HG02852 (cell line): Measurements from ENCODE around the gene C1orf87.

ENCODE experiments used
- ATAC-seq: cut with Tn5 transposase; IDR thresholded peaks from one replicate; pipeline ENCODE4 v1.9.1; 2021; ENCODE audit warnings: mild to moderate bottlenecking, moderate library complexity; ENCODE audit not compliant: unreplicated experiment

Gene C1orf87

GRCh38 chr1:60065199-60065598 is 8.4 kb downstream of the C1orf87 start:
- no peak for ATAC-seq

- ATAC-seq: no peak
Observed at GRCh38 chr1:60063561-60063960, 10.0 kb downstream of the C1orf87 start.

- no peak for ATAC-seq
Observed at GRCh38 chr1:60059468-60059867, 14.1 kb downstream of the C1orf87 start.

GRCh38 chr1:60055336-60055735 is 18.2 kb downstream of the C1orf87 start:
- no peak for ATAC-seq

GRCh38 chr1:60054374-60054773 is 19.2 kb downstream of the C1orf87 start:
- ATAC-seq: no peak

GRCh38 chr1:60052601-60053000 is 21.0 kb downstream of the C1orf87 start:
- no peak for ATAC-seq

- no peak for ATAC-seq
Observed at GRCh38 chr1:60051191-60051590, 22.4 kb downstream of the C1orf87 start.

GRCh38 chr1:60049188-60049587 is 24.4 kb downstream of the C1orf87 start:
- no peak for ATAC-seq

GRCh38 chr1:60044881-60045280 is 28.7 kb downstream of the C1orf87 start:
- ATAC-seq: no peak

- no peak for ATAC-seq
Observed at GRCh38 chr1:60041783-60042182, 31.8 kb downstream of the C1orf87 start.

GRCh38 chr1:60037669-60038068 is 35.9 kb downstream of the C1orf87 start:
- no peak for ATAC-seq

GRCh38 chr1:60036856-60037460 is 36.6 kb downstream of the C1orf87 start:
- ATAC-seq: no peak

GRCh38 chr1:60035921-60036320 is 37.6 kb downstream of the C1orf87 start:
- no peak for ATAC-seq

GRCh38 chr1:60034999-60035398 is 38.6 kb downstream of the C1orf87 start:
- ATAC-seq: no peak

GRCh38 chr1:60033066-60033465 is 40.5 kb downstream of the C1orf87 start:
- ATAC-seq: no peak

GRCh38 chr1:60031146-60031545 is 42.4 kb downstream of the C1orf87 start:
- no peak for ATAC-seq

- no peak for ATAC-seq
Observed at GRCh38 chr1:60025552-60025951, 48.0 kb downstream of the C1orf87 start.

- ATAC-seq: no peak
Observed at GRCh38 chr1:60017508-60018205, 55.9 kb downstream of the C1orf87 start.

GRCh38 chr1:60010690-60011089 is 62.9 kb downstream of the C1orf87 start:
- ATAC-seq: no peak

- no peak for ATAC-seq
Observed at GRCh38 chr1:60008500-60008899, 65.1 kb downstream of the C1orf87 start.

- no peak for ATAC-seq
Observed at GRCh38 chr1:60000625-60001024, 72.9 kb downstream of the C1orf87 start.

GRCh38 chr1:59999746-60000145 is 73.8 kb downstream of the C1orf87 start:
- no peak for ATAC-seq

GRCh38 chr1:59999006-59999405 is 74.6 kb downstream of the C1orf87 start:
- ATAC-seq: no peak
